Tongue (tissue), 2 donors: ENCODE data around the gene GYS2. TPM values are rescaled to one million over a fixed set of nuclear protein-coding genes. Genes with fewer than 3 reads are reported as not detected.

ENCODE experiments used
- DNase-seq: peaks from one replicate; pipeline ENCODE4 v3.0.0-alpha.2; 2015
- total RNA-seq: library from RNA; depleted of rRNA; stranded (reverse); fragments of >200 nt; gene quantifications from one replicate; pipeline ENCODE4 v1.2.3, GENCODE V29; 2014

GYS2 gene
- total RNA-seq, 1 donor from 2014 or later, result not detected

GRCh38 chr12:21552635-21553328 is 51.9 kb downstream of the GYS2 start:
- no peak for DNase-seq

- peak; percentile 95 for DNase-seq
These were observed 52.7 kb downstream of the GYS2 start for GRCh38 chr12:21551841-21552465.

GRCh38 chr12:21547437-21547836 is 57.2 kb downstream of the GYS2 start:
- no peak for DNase-seq

GRCh38 chr12:21546716-21547115 is 57.9 kb downstream of the GYS2 start:
- no peak for DNase-seq

GRCh38 chr12:21545557-21545956 is 59.1 kb downstream of the GYS2 start:
- no peak for DNase-seq

- no peak for DNase-seq
These were observed 61.5 kb downstream of the GYS2 start for GRCh38 chr12:21543151-21543550.

- DNase-seq, result peak; percentile 29
These were observed 62.2 kb downstream of the GYS2 start for GRCh38 chr12:21542403-21542802.

GRCh38 chr12:21541773-21542172 is 62.9 kb downstream of the GYS2 start:
- no peak for DNase-seq

GRCh38 chr12:21539797-21540196 is 64.8 kb downstream of the GYS2 start:
- DNase-seq, result no peak

GRCh38 chr12:21538061-21538653 is 66.5 kb downstream of the GYS2 start:
- no peak for DNase-seq

- no peak for DNase-seq
These were observed 75.2 kb downstream of the GYS2 start for GRCh38 chr12:21529456-21529855.

- peak; percentile 53 for DNase-seq
These were observed 75.7 kb downstream of the GYS2 start for GRCh38 chr12:21528953-21529352.

GRCh38 chr12:21527451-21528180 is 77.0 kb downstream of the GYS2 start:
- peak; percentile 78 for DNase-seq

GRCh38 chr12:21526721-21527345 is 77.8 kb downstream of the GYS2 start:
- no peak for DNase-seq

GRCh38 chr12:21526053-21526452 is 78.6 kb downstream of the GYS2 start, which contains the start of gene SPX:
TSS of gene SPX (plus strand) at chr12:21526296. CDS start at chr12:21526473, 177 bp downstream.
- no peak for DNase-seq

- DNase-seq, result no peak
These were observed 81.5 kb downstream of the GYS2 start for GRCh38 chr12:21523148-21523547.

GRCh38 chr12:21521541-21521940 is 83.1 kb downstream of the GYS2 start:
- DNase-seq, result no peak

- no peak for DNase-seq
These were observed 86.2 kb downstream of the GYS2 start for GRCh38 chr12:21518451-21518850.

GRCh38 chr12:21516281-21516680 is 88.4 kb downstream of the GYS2 start:
- no peak for DNase-seq

GRCh38 chr12:21509768-21510167 is 94.9 kb downstream of the GYS2 start:
- DNase-seq, result no peak

- DNase-seq, result no peak
These were observed 96.8 kb downstream of the GYS2 start for GRCh38 chr12:21507849-21508248.

- no peak for DNase-seq
These were observed 98.8 kb downstream of the GYS2 start for GRCh38 chr12:21505888-21506287.
